SK-N-SH (cell line): ENCODE results near the gene UBE2Z.

Source experiments
- CHD2 ChIP-seq: fragments of 150-350 bp; IDR thresholded peaks from 2 replicates; pipeline ENCODE4 v1.6.1; 2018; ENCODE audit warnings: low read length; ENCODE audit not compliant: partially characterized antibody
- EZH2phosphoT487 ChIP-seq: fragments of 200-600 bp; sonication (generic); IDR thresholded peaks from 2 replicates; pipeline ENCODE4 v1.6.1; 2017; ENCODE audit warnings: low read depth, mixed run types, mild to moderate bottlenecking, antibody characterized with exemption, moderate library complexity, borderline replicate concordance
- JUND ChIP-seq: IDR thresholded peaks from 2 replicates; pipeline ENCODE4 v1.4.0; 2012
- MXI1 ChIP-seq: IDR thresholded peaks from 2 replicates; pipeline ENCODE4 v1.6.1; 2012; ENCODE audit warnings: mild to moderate bottlenecking, low read depth, low read length, improper control_type of control experiment
- POLR2AphosphoS5 ChIP-seq: IDR thresholded peaks from 2 replicates; pipeline ENCODE4 v1.6.1; 2012; ENCODE audit warnings: low read depth, low read length
- SMC3 ChIP-seq: IDR thresholded peaks from 2 replicates; pipeline ENCODE4 v1.6.1; 2012; ENCODE audit warnings: low read depth, low read length, improper control_type of control experiment
- TAF1 ChIP-seq: IDR thresholded peaks from 2 replicates; pipeline ENCODE4 v1.6.1; 2012; ENCODE audit warnings: low read depth, mild to moderate bottlenecking, low read length, moderate library complexity, borderline replicate concordance
- TF ChIP-seq, protein P1 (sequence below): fragments of 200-600 bp; sonication (generic); IDR thresholded peaks from 2 replicates; pipeline ENCODE4 v1.6.1; 2017; ENCODE audit warnings: antibody characterized with exemption, mild to moderate bottlenecking, moderate library complexity
- TF ChIP-seq, protein P2 (sequence below): fragments of 150-350 bp; IDR thresholded peaks from 2 replicates; pipeline ENCODE4 v1.6.1; 2017; ENCODE audit warnings: antibody characterized with exemption, low read length, low read depth, borderline replicate concordance

DNA sequence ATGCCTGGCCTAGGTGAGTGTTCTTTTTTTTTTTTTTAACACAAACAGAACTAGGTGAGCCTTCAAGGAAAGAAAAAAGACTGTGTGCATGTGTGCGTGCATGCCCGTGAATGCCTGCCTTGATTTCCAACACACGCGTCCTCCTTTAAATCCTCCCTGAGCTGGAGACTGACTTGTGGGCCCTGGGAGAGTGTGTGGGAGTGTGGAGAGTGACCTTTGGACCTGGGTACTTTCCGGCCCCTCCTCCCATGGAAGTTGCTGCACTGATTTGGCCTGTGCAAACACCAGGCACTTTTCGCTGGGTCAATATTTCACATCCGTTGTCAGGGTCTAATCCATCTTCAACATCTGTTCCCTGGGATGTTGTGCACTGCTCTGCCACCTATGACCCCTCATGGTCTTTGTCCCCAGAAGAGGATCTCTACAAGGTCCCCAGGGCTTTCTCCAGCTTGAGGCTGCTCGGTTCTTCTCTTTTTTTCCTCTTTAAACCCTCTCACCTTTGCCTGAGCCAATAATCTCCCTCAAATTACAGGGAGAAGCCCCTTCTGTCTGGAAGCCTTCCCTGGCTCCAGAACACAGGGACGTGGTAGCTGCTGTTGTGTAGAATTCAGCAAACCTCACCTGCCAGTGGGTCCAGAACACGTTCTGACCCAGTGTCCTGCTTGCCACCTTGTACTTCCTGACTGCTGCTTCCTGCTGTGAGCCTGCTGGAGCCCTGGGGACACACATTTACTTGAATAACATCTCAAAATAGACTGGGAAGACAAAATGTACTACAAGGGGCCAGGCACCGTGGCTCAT is 36.5 kb upstream of the UBE2Z start:
- TF ChIP-seq, protein P1, sequence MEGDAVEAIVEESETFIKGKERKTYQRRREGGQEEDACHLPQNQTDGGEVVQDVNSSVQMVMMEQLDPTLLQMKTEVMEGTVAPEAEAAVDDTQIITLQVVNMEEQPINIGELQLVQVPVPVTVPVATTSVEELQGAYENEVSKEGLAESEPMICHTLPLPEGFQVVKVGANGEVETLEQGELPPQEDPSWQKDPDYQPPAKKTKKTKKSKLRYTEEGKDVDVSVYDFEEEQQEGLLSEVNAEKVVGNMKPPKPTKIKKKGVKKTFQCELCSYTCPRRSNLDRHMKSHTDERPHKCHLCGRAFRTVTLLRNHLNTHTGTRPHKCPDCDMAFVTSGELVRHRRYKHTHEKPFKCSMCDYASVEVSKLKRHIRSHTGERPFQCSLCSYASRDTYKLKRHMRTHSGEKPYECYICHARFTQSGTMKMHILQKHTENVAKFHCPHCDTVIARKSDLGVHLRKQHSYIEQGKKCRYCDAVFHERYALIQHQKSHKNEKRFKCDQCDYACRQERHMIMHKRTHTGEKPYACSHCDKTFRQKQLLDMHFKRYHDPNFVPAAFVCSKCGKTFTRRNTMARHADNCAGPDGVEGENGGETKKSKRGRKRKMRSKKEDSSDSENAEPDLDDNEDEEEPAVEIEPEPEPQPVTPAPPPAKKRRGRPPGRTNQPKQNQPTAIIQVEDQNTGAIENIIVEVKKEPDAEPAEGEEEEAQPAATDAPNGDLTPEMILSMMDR: no peak
- TF ChIP-seq EZH2phosphoT487 (no peak), JUND (no peak), SMC3 (no peak), TAF1 (no peak), POLR2AphosphoS5 (no peak), MXI1 (no peak), CHD2 (no peak)
- TF ChIP-seq, protein P2, sequence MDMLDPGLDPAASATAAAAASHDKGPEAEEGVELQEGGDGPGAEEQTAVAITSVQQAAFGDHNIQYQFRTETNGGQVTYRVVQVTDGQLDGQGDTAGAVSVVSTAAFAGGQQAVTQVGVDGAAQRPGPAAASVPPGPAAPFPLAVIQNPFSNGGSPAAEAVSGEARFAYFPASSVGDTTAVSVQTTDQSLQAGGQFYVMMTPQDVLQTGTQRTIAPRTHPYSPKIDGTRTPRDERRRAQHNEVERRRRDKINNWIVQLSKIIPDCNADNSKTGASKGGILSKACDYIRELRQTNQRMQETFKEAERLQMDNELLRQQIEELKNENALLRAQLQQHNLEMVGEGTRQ: no peak
